ENCODE data around the gene NGFR. TPM values are rescaled to one million over a fixed set of nuclear protein-coding genes. Genes with fewer than 3 reads are reported as not detected.
A peak's percentile ranks its signal among the peaks of the same experiment; 100 is the strongest.
"Not testable (repeated sequence)": the region's sequence is repeated elsewhere in the genome, so short reads cannot be mapped to it uniquely, and the experiment has no call there.

NGFR gene
- total and polyA plus RNA-seq, 2 donors (not counting 1 experiment from before 2014, with no cell fraction given): 0.31 to 1.6 TPM

DNA sequence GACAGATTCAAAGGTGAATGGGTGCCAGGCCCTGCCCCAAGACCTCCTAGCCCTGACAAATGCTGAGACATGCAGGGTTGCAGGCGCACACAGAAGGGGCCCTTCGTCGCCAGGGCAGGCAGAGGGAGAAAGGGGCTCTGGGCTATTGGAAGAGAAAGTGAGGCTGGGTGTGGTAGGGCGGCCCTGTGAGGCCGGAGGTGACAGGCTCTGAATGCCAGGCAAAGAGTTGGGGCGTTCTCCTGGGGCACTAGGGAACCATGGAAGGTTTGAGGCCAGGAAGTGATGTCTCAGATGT is 54.2 kb downstream of the NGFR start:
- H3K9me3 ChIP-seq (ENCODE audit: control extremely low read depth in 1 of 3, control insufficient read depth in 2 of 3, insufficient read depth in 1 of 3, low read length in 2 of 3): peaks cover 0 to 6% (median 0%) of the 10 kb centered on the region in 3 donors
- no peak overlapping the region for H3K27ac ChIP-seq (ENCODE audit: low read length in 2 of 2)
- H3K4me1 ChIP-seq (ENCODE audit: control insufficient read depth in 2 of 2, insufficient read depth in 2 of 2, low read length in 2 of 2): no peaks in the 10 kb centered on the region
- no peak for TF ChIP-seq EZH2 (IDR thresholded peaks at IDR 0.05; ENCODE audit: borderline replicate concordance, insufficient read depth, low read depth, low read length, poor library complexity, severe bottlenecking)
- TF ChIP-seq, protein P1, sequence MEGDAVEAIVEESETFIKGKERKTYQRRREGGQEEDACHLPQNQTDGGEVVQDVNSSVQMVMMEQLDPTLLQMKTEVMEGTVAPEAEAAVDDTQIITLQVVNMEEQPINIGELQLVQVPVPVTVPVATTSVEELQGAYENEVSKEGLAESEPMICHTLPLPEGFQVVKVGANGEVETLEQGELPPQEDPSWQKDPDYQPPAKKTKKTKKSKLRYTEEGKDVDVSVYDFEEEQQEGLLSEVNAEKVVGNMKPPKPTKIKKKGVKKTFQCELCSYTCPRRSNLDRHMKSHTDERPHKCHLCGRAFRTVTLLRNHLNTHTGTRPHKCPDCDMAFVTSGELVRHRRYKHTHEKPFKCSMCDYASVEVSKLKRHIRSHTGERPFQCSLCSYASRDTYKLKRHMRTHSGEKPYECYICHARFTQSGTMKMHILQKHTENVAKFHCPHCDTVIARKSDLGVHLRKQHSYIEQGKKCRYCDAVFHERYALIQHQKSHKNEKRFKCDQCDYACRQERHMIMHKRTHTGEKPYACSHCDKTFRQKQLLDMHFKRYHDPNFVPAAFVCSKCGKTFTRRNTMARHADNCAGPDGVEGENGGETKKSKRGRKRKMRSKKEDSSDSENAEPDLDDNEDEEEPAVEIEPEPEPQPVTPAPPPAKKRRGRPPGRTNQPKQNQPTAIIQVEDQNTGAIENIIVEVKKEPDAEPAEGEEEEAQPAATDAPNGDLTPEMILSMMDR (IDR thresholded peaks at IDR 0.05): no peak
- no peaks in the 10 kb centered on the region for H3K9me3 Mint-ChIP-seq (ENCODE audit: insufficient read depth)
- H3K27ac Mint-ChIP-seq: no peak overlapping the region
- ATAC-seq (ENCODE audit: low read depth): no peak
- no peaks in the 10 kb centered on the region for H3K4me1 Mint-ChIP-seq
- no peak overlapping the region for H3K4me3 Mint-ChIP-seq
- H3K4me2 ChIP-seq (replicated peaks; ENCODE audit: low read depth, low read length, poor library complexity, severe bottlenecking): no peak overlapping the region
- POLR2A ChIA-PET: no interaction called here
- CTCF ChIA-PET: no interaction called here
- no peak overlapping the region for H3K4me3 ChIP-seq (ENCODE audit: control extremely low read depth in 1 of 5, extremely low read depth in 1 of 5, insufficient read depth in 1 of 5, low read depth in 2 of 5, low read length in 4 of 5)
- no peak overlapping the region for H2AFZ ChIP-seq (ENCODE audit: insufficient read depth, low read depth, low read length, poor library complexity, severe bottlenecking)
- peaks cover 0 to 4% (median 2%) of the 10 kb centered on the region in 4 experiments for H3K27me3 ChIP-seq (replicated peaks in 1 of 4; ENCODE audit: control extremely low read depth in 1 of 4, control insufficient read depth in 3 of 4, insufficient read depth in 4 of 4, low read length in 3 of 4)
- peaks cover 11% of the 10 kb centered on the region for H3K27me3 Mint-ChIP-seq
- intact Hi-C loops (cut with micrococcal nuclease): no loop called here
- H4K20me1 ChIP-seq (ENCODE audit: control insufficient read depth, insufficient read depth, low read length, poor library complexity, severe bottlenecking): no peaks in the 10 kb centered on the region
- H3K36me3 ChIP-seq (replicated peaks in 1 of 2; ENCODE audit: control extremely low read depth in 1 of 2, control insufficient read depth in 1 of 2, extremely low read depth in 1 of 2, insufficient read depth in 2 of 2, low read length in 1 of 2): no peaks in the 10 kb centered on the region
- 89% methylated on average over 6 of the region's 6 CpGs for WGBS (ENCODE audit: insufficient coverage)
- no peak overlapping the region for H3K9ac ChIP-seq (ENCODE audit: low read length)
- DNase-seq: peak; percentile 2
- H3K79me2 ChIP-seq (ENCODE audit: control insufficient read depth, insufficient read depth, low read length): no peaks in the 10 kb centered on the region

DNA sequence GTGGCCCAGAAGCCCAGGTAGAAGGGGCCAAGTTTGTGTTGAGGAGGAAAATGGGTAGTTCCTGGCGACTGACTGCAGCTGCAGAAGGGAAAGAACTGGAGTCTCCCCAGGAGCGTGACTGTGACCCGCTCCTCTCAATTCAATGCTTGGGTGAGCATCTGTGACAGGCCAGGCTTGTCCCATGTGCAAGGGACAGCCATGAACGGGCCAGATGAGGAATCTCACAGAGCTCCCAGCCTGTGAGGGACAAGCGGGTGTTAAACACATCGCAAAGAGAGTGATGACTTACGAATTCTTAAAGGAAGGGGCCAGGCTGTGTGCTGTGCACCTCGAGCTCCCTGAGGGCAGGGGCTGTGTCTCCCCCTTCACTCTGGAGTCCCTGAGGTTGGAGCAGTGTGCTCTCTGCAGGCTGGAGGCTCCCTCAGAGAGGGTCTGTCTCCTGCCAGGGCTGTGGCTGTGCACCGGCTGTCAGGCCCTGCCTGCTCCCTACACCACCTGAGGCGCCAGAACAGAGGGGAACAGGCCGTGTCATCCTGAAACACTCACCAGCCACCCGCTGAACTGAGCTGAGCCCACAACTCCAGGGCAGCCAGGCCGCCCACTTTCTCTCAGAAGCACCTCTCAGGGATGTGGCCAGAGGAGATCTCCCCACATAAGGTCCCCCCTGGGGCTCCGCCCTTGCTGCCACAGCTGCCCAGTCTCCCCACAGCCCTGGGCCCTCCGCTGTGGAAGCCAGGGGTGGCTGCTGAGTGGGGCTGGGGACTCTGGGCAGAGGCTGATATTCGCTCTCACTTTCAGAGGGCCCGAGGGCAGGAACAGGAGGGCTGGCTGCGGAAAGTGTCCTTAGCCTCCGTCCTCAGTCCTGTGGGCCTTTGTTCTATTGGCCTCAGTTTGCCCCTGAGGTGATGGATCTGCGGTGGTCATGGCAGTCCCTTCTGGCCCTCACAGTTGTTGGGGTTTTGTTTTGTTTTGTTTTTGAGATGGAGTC is 54.9 kb downstream of the NGFR start:
- no peaks in the 10 kb centered on the region for H3K36me3 ChIP-seq (replicated peaks in 1 of 2; ENCODE audit: control extremely low read depth in 1 of 2, control insufficient read depth in 1 of 2, extremely low read depth in 1 of 2, insufficient read depth in 2 of 2, low read length in 1 of 2)
- TF ChIP-seq EZH2 (IDR thresholded peaks at IDR 0.05; ENCODE audit: borderline replicate concordance, insufficient read depth, low read depth, low read length, poor library complexity, severe bottlenecking): no peak
- TF ChIP-seq, protein P1 (IDR thresholded peaks at IDR 0.05): no peak
- Mint-ChIP-seq H3K9me3 (ENCODE audit: insufficient read depth) (no peaks in the 10 kb centered on the region), H3K27me3 (peaks cover 10% of the 10 kb centered on the region), H3K4me3 (no peak overlapping the region), H3K27ac (no peak overlapping the region), H3K4me1 (no peaks in the 10 kb centered on the region)
- no peak overlapping the region for H3K4me3 ChIP-seq (ENCODE audit: control extremely low read depth in 1 of 5, extremely low read depth in 1 of 5, insufficient read depth in 1 of 5, low read depth in 2 of 5, low read length in 4 of 5)
- no peak overlapping the region for H2AFZ ChIP-seq (ENCODE audit: insufficient read depth, low read depth, low read length, poor library complexity, severe bottlenecking)
- ATAC-seq (ENCODE audit: low read depth): no peak
- H3K27me3 ChIP-seq (replicated peaks in 1 of 4; ENCODE audit: control extremely low read depth in 1 of 4, control insufficient read depth in 3 of 4, insufficient read depth in 4 of 4, low read length in 3 of 4): peaks cover 0 to 2% (median under 1%) of the 10 kb centered on the region in 4 experiments
- CTCF ChIA-PET: interaction anchor here (0.6 to 0.7 kb wide), 2 partner anchors 143 to 190 kb away, joined by 3 read pairs; no protein-coding TSS in a partner anchor
- no peaks in the 10 kb centered on the region for H3K4me1 ChIP-seq (ENCODE audit: control insufficient read depth in 2 of 2, insufficient read depth in 2 of 2, low read length in 2 of 2)
- H3K4me2 ChIP-seq (replicated peaks; ENCODE audit: low read depth, low read length, poor library complexity, severe bottlenecking): no peak overlapping the region
- H3K9ac ChIP-seq (ENCODE audit: low read length): no peak overlapping the region
- 89% methylated on average over 19 of the region's 20 CpGs for WGBS (ENCODE audit: insufficient coverage)
- POLR2A ChIA-PET: no interaction called here
- no peaks in the 10 kb centered on the region for H4K20me1 ChIP-seq (ENCODE audit: control insufficient read depth, insufficient read depth, low read length, poor library complexity, severe bottlenecking)
- intact Hi-C loops (cut with micrococcal nuclease): no loop called here
- peak; percentile 2 for DNase-seq
- no peaks in the 10 kb centered on the region for H3K9me3 ChIP-seq (ENCODE audit: control extremely low read depth in 1 of 3, control insufficient read depth in 2 of 3, insufficient read depth in 1 of 3, low read length in 2 of 3)
- H3K79me2 ChIP-seq (ENCODE audit: control insufficient read depth, insufficient read depth, low read length): no peaks in the 10 kb centered on the region
- no peak overlapping the region for H3K27ac ChIP-seq (ENCODE audit: low read length in 2 of 2)

DNA sequence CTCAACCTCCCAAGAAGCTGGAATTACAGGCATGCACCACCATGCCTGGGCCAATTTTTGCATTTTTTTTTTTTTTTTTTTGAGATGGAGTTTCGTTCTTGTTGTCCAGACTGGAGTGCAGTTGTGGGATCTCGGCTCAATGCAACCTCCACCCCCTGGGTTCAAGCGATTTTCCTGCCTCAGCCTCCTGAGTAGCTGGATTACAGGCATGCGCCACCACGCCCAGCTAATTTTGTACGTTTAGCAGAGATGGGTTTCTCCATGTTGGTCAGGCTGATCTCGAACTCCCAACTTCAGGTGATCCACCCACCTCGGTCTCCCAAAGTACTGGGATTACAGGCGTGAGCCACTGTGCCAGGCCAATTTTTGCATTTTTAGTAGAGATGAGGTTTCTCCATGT is 55.7 kb downstream of the NGFR start:
- POLR2A ChIA-PET; ATAC-seq (ENCODE audit: low read depth); intact Hi-C loops (cut with micrococcal nuclease): not testable (repeated sequence)

More for the DNA sequence above, 55.7 kb downstream of the NGFR start:
- H3K27ac Mint-ChIP-seq; DNase-seq; H3K36me3 ChIP-seq (replicated peaks in 1 of 2; ENCODE audit: control extremely low read depth in 1 of 2, control insufficient read depth in 1 of 2, extremely low read depth in 1 of 2, insufficient read depth in 2 of 2, low read length in 1 of 2); H2AFZ ChIP-seq (ENCODE audit: insufficient read depth, low read depth, low read length, poor library complexity, severe bottlenecking); H3K79me2 ChIP-seq (ENCODE audit: control insufficient read depth, insufficient read depth, low read length); H3K9me3 ChIP-seq (ENCODE audit: control extremely low read depth in 1 of 3, control insufficient read depth in 2 of 3, insufficient read depth in 1 of 3, low read length in 2 of 3); H3K4me3 Mint-ChIP-seq; H3K4me2 ChIP-seq (replicated peaks; ENCODE audit: low read depth, low read length, poor library complexity, severe bottlenecking); H3K27ac ChIP-seq (ENCODE audit: low read length in 2 of 2); H3K9me3 Mint-ChIP-seq (ENCODE audit: insufficient read depth); H3K4me1 ChIP-seq (ENCODE audit: control insufficient read depth in 2 of 2, insufficient read depth in 2 of 2, low read length in 2 of 2); H3K27me3 ChIP-seq (replicated peaks in 1 of 4; ENCODE audit: control extremely low read depth in 1 of 4, control insufficient read depth in 3 of 4, insufficient read depth in 4 of 4, low read length in 3 of 4); H4K20me1 ChIP-seq (ENCODE audit: control insufficient read depth, insufficient read depth, low read length, poor library complexity, severe bottlenecking); H3K4me1 Mint-ChIP-seq; H3K4me3 ChIP-seq (ENCODE audit: control extremely low read depth in 1 of 5, extremely low read depth in 1 of 5, insufficient read depth in 1 of 5, low read depth in 2 of 5, low read length in 4 of 5); H3K9ac ChIP-seq (ENCODE audit: low read length): not testable (repeated sequence)
- H3K27me3 Mint-ChIP-seq: peaks cover 10% of the 10 kb centered on the region
- WGBS (ENCODE audit: insufficient coverage): 94% methylated on average over 9 of the region's 9 CpGs
- CTCF ChIA-PET: interaction anchor here (0.7 kb wide), 1 partner anchor 143 kb away, joined by 3 read pairs; no protein-coding TSS in a partner anchor
